GM18505 (cell line): ENCODE measurements around the gene CCT4.
"Not testable (repeated sequence)": the region's sequence is repeated elsewhere in the genome, so short reads cannot be mapped to it uniquely, and the experiment has no call there.

Source experiments
- ATAC-seq: cut with Tn5 transposase; IDR thresholded peaks from one replicate; pipeline ENCODE4 v1.9.1; 2021; ENCODE audit not compliant: unreplicated experiment
- POLR2A ChIP-seq: IDR thresholded peaks from 4 replicates; pipeline ENCODE4 v1.6.1; 2011; ENCODE audit warnings: borderline replicate concordance; ENCODE audit not compliant: insufficient read depth, insufficient read length; ENCODE audit errors: extremely low read depth

CCT4 gene

DNA sequence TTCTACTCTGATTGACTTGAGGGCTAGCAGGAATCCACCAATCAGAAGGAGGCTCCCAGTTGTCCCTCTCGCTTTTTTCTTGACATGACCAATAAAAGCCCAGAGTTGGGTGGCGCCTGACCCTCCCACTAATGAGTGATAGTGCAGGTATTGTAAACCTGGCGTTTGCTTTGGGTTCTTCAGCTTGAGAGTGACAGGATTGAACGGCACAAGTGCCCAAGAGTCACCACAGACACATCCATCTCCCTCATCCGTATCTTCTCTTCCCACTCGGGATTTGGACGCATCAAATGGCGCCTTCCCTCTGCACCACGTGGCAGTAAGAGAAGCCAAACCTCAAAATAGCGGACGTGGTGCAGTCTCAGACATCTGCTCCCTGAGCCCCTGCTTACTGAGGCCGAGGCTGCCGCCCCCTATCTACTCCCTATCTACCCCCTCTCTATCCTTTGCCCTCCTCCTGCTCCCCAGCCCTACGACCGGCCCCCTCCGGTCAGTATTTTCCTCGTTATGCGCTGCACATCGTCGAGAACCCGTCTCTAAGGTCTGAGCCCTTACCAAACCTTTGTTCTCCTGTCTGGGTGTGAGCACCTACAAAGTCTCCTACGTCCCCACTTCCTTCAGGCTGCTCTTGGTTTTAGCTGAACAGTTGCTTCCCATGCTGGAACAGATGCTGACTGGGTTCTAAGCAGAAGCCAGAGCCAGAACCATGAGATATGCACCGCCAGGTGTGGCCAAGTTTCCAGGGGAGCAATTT lies 33.7 kb downstream of the CCT4 start:
- peak; percentile 57 for TF ChIP-seq POLR2A
- peak; percentile 83 for ATAC-seq

DNA sequence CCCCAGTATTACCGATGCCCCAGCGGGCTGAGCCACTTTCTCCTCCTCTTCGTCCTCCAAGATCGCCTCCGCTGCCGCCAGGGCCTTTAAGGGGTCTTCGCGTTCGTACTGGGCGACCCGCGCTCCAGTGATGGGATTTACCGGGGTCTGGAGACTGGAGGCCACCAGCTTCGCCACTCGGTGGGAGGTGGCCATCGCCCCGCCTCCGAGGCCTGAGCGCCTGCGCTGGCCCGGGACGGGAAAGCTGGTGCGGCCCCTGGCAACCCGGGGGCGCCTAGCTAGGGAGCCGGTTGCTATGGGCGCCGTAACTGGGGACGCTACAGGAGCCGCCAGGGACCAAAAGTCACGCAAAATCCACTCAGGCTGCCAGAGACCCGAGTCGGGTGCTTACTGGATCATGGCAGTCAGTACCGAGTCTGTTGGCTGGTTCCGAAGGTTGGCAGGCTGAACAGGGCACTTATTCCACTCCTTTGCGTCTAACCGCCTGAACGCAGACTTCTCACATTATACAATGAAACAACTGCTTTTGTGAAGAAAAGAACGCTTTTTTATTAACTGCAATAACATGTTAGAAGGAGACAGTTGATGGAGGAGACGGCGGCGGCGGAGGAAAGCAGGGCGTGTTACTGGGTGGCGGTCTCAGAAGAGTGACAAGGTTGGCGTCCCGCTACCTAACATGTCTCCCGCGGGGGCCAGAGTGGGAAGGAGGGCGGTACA lies 34.5 kb downstream of the CCT4 start, which contains the start of gene FAM161A:
FAM161A (minus strand) TSS at position 214 of the 717 bp plus-strand sequence; CDS start at position 195, 19 bp downstream.
- no peak for TF ChIP-seq POLR2A
- ATAC-seq, result peak; percentile 80

GRCh38 chr2:61853086-61853846 lies 35.2 kb downstream of the CCT4 start:
- no peak for TF ChIP-seq POLR2A
- ATAC-seq, result peak; percentile 56

DNA sequence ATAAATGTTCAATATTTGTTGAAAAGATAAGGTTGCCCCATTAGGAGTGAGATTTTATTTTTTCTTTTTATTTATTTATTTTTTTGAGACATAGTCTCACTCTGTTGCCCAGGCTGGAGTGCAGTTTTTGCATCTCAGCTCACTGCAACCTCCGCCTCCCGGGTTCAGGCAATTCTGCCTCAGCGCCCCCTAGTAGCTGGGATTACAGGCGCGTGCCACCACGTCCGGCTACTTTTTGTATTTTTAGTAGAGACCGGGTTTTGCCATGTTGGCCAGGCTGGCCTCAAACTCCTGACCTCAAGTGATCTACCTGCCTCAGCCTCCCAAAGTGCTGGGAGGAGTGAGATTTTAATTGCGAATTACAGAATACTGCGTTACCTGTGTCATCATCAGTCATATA lies 37.2 kb downstream of the CCT4 start:
- not testable (repeated sequence) for ATAC-seq

- no peak for ATAC-seq
- TF ChIP-seq POLR2A, result no peak
Observed at GRCh38 chr2:61845320-61845719, 43.1 kb downstream of the CCT4 start.

DNA sequence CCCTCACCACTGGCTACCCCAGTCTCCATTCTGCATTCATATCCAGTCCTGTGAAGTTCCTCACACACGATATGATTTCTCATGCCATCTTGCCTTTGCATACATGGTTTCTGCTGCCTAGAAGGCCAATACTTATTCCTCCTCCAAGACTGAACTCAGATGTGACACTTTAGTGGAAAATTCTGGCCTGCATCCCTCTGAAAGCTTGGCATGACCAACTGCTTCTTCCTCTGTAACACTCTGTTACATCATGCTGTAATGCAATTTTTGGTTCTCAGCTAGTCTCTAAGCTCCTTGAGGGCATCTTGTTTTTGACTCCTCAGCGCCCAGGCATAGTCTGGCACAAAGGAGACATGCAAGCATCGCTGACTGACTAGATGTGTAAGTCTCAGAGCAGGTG lies 47.2 kb downstream of the CCT4 start:
- no peak for ATAC-seq
- no peak for TF ChIP-seq POLR2A

- no peak for ATAC-seq
Observed at GRCh38 chr2:61834893-61835292, 53.6 kb downstream of the CCT4 start.

GRCh38 chr2:61833971-61834370 lies 54.5 kb downstream of the CCT4 start:
- ATAC-seq, result no peak

More at GRCh38 chr2:61834893-61835292, 53.6 kb downstream of the CCT4 start:
- TF ChIP-seq POLR2A, result no peak

DNA sequence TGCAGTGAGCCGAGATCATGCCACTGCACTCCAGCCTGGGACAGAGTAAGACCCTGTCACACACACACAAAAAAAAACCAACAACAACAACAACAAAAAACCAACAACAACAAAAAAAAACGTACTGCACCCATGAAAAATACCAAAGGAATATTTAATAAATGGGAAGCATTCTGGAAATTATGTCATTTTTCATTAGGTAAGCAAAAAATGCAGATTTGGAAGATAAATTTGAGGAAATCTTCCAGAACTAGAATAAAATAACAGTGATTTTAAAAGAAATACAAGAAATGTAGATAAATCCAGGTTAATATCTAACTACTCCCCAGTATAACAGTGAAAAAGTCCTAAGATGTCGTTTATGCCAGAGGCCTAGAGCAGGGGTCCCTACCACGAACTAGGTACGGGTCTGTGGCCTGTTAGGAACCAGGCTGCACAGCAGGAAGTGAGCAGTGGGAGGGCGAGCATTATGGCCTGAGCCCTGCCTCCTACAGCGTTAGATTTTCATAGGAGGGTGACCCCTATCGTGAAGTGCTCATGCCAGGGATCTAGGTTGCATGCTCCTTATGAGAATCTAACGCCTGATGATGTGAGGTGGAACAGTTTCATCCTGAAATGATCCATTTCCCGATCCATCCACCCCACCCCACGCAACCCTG lies 56.1 kb downstream of the CCT4 start:
- TF ChIP-seq POLR2A, result no peak
- ATAC-seq, result no peak

More at GRCh38 chr2:61833971-61834370, 54.5 kb downstream of the CCT4 start:
- no peak for TF ChIP-seq POLR2A

DNA sequence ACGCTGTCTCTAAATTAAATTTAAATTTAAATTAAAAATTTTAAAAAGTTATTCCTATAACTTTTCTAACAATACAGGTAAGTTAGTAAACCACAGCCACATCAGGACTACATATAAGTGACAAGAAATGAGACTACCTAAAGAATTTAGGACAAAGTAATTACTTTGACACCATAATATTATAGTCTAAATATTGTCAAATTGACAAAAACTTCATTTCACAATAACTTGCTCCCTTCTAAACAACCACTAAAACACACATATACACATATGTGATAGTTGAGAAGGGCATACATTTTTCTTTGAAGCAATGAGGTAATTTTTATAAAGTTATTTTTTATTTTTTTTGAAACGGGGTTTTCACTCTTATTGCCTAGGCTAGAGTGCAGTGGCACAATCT lies 66.2 kb downstream of the CCT4 start:
- no peak for TF ChIP-seq POLR2A
- ATAC-seq, result no peak
